ENCODE data around the gene HHAT.

- TF ChIP-seq, protein P1, sequence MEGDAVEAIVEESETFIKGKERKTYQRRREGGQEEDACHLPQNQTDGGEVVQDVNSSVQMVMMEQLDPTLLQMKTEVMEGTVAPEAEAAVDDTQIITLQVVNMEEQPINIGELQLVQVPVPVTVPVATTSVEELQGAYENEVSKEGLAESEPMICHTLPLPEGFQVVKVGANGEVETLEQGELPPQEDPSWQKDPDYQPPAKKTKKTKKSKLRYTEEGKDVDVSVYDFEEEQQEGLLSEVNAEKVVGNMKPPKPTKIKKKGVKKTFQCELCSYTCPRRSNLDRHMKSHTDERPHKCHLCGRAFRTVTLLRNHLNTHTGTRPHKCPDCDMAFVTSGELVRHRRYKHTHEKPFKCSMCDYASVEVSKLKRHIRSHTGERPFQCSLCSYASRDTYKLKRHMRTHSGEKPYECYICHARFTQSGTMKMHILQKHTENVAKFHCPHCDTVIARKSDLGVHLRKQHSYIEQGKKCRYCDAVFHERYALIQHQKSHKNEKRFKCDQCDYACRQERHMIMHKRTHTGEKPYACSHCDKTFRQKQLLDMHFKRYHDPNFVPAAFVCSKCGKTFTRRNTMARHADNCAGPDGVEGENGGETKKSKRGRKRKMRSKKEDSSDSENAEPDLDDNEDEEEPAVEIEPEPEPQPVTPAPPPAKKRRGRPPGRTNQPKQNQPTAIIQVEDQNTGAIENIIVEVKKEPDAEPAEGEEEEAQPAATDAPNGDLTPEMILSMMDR (IDR thresholded peaks at IDR 0.05): no peak
- TF ChIP-seq POLR2A (IDR thresholded peaks at IDR 0.05): no peak
Measured at GRCh38 chr1:210377731-210378333, 49.1 kb downstream of the HHAT start.

Data from vagina (tissue), 2 donors.